ENCODE results near the gene CDKN2D. TPM values are rescaled to one million over a fixed set of nuclear protein-coding genes. Genes with fewer than 3 reads are reported as not detected.
A peak's percentile ranks its signal among the peaks of the same experiment; 100 is the strongest.
"Not testable (repeated sequence)": the region's sequence is repeated elsewhere in the genome, so short reads cannot be mapped to it uniquely, and the experiment has no call there.

The CDKN2D gene
- total RNA-seq, 2 experiments from 2014 or later, result 86.0 to 88.7 TPM

DNA sequence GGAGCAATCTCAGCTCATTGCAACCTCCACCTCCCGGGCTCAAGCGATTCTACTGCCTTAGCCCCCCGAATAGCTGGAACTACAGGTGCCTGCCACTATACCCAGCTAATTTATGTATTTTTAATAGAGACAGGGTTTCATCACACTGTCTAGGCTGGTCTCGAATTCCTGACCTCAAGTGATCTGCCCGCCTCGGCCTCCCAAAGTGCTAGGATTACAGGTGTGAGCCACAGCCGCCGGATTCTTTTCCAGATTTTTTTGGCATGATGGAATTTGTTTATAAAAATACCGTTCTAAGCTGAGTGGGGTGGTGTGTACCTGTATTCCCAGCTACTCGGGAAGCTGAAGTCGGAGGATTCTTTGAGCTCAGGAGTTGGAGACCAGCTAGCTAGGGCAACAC lies 31.1 kb downstream of the CDKN2D start:
- peaks cover 2% of the 10 kb centered on the region for H3K9me3 Mint-ChIP-seq (ENCODE audit: insufficient read depth)
- DNase-seq (no peak), ATAC-seq (no peak)
- no peak overlapping the region for H3K27ac Mint-ChIP-seq
- ChIA-PET POLR2A (no interaction called here), CTCF (interaction anchor here (0.7 to 1.0 kb wide), 3 partner anchors 15 to 59 kb away, joined by 3 to 4 read pairs (median 4); no protein-coding TSS in a partner anchor)
- H3K27me3 Mint-ChIP-seq (ENCODE audit: low read depth), result peaks cover 19% of the 10 kb centered on the region
- H3K4me3 Mint-ChIP-seq, result no peak overlapping the region
- H3K36me3 Mint-ChIP-seq (ENCODE audit: low read depth), result no peaks in the 10 kb centered on the region
- peaks cover 9% of the 10 kb centered on the region for H3K4me1 Mint-ChIP-seq (ENCODE audit: low read depth)

DNA sequence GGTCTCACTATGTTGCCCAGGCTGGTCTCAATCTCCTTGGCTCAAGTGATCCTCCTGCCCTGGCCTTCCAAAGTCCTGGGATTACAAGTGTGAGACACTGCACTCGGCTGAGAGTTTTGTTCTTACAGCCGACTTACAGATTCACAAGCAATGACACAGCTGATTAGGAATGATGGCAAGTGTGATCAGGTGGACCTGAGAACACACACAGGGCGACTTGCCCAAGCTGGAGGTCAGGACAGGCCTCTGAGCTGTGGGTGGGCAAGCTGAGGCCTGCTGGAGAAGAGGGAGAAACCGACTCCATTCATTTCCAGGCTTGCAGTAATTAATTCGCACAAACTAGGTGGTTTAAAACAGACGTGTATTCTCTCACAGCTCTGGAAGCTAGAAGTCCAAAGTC lies 33.2 kb downstream of the CDKN2D start:
- Mint-ChIP-seq H3K9me3 (ENCODE audit: insufficient read depth) (peaks cover 8% of the 10 kb centered on the region), H3K27me3 (ENCODE audit: low read depth) (peaks cover 19% of the 10 kb centered on the region), H3K27ac (no peak overlapping the region), H3K4me3 (no peak overlapping the region), H3K4me1 (ENCODE audit: low read depth) (peaks cover 9% of the 10 kb centered on the region), H3K36me3 (ENCODE audit: low read depth) (peaks cover 4% of the 10 kb centered on the region)
- POLR2A ChIA-PET, result no interaction called here
- no peak for ATAC-seq
- CTCF ChIA-PET, result interaction anchor here (1.0 to 1.2 kb wide), 3 partner anchors 10 to 46 kb away, joined by 3 read pairs; no protein-coding TSS in a partner anchor
- DNase-seq, result no peak

DNA sequence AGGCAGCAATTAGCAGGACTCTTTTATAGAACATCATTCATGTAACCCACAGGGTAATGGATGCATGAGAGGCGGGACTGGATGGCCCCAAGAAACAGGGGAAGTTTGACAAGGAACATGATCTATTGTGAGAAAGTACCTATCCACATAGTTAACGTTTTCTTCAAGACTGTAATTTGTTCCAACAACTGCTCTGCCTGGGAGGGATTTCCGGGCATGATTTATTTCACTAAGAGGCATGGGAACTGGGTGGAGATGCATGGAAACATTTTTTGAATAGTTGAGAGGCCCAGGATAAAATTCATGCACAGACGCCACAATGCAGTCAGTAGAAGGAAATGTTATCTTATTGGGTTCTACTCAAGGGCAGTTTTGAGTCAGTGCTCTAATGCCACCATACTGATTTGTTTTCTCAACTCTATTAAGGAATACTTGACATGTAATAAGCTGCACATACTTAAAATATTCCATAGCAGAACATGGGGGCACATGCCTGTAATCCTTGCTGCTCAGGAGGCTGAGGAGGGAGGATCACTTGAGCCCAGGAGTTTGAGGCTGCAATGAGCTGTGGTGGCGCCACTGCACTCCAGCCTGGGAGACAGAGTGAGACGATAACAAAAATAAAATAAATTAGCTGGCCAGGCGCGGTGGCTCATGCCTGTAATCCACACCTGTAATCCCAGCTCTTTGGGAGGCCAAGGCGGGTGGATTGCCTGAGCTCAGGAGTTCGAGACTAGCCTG lies 35.0 kb downstream of the CDKN2D start:
- peaks cover 12% of the 10 kb centered on the region for H3K27me3 Mint-ChIP-seq (ENCODE audit: low read depth)
- peaks cover 4% of the 10 kb centered on the region for H3K36me3 Mint-ChIP-seq (ENCODE audit: low read depth)
- ATAC-seq (no peak), DNase-seq (no peak)
- ChIA-PET POLR2A (no interaction called here), CTCF (no interaction called here)
- H3K9me3 Mint-ChIP-seq (ENCODE audit: insufficient read depth), result peaks cover 8% of the 10 kb centered on the region
- H3K4me3 Mint-ChIP-seq, result no peak overlapping the region
- no peak overlapping the region for H3K27ac Mint-ChIP-seq
- peaks cover 5% of the 10 kb centered on the region for H3K4me1 Mint-ChIP-seq (ENCODE audit: low read depth)

GRCh38 chr19:10532457-10532856 lies 36.3 kb downstream of the CDKN2D start:
- peaks cover 5% of the 10 kb centered on the region for H3K27me3 Mint-ChIP-seq (ENCODE audit: low read depth)
- no peak overlapping the region for H3K4me3 Mint-ChIP-seq
- H3K4me1 Mint-ChIP-seq (ENCODE audit: low read depth), result no peaks in the 10 kb centered on the region
- peaks cover 4% of the 10 kb centered on the region for H3K36me3 Mint-ChIP-seq (ENCODE audit: low read depth)
- H3K27ac Mint-ChIP-seq, result no peak overlapping the region
- no peak for DNase-seq
- ChIA-PET POLR2A (no interaction called here), CTCF (interaction anchor here (0.9 to 1.4 kb wide), 2 partner anchors 9 to 26 kb away, joined by 3 to 4 read pairs; no protein-coding TSS in a partner anchor)
- ATAC-seq, result no peak
- H3K9me3 Mint-ChIP-seq (ENCODE audit: insufficient read depth), result peaks cover 8% of the 10 kb centered on the region

DNA sequence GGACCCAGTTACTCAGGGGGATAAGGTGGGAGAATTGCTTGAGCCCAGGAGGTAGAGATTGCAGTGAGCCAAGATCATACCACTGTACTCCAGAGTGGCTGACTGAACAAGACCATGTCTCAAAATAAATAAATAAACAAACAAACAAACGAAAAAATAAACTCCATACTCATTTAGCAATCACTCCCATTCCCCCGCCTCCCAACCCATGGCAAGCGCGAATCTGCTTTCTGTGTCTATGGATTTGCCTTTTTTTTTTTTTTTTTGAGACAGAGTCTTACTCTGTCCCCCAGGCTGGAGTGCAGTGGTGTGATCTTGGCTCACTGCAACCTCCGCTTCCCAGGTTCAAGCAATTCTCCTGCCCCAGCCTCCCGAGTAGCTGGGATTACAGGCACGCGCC lies 41.9 kb downstream of the CDKN2D start:
- H3K9me3 Mint-ChIP-seq (ENCODE audit: insufficient read depth); H3K27ac Mint-ChIP-seq; H3K27me3 Mint-ChIP-seq (ENCODE audit: low read depth); DNase-seq; H3K36me3 Mint-ChIP-seq (ENCODE audit: low read depth); ATAC-seq; H3K4me3 Mint-ChIP-seq; POLR2A ChIA-PET; H3K4me1 Mint-ChIP-seq (ENCODE audit: low read depth): not testable (repeated sequence)
- CTCF ChIA-PET, result interaction anchor here (0.9 kb wide), 1 partner anchor 49 kb away, joined by 3 read pairs; no protein-coding TSS in a partner anchor

- POLR2A ChIA-PET, result no interaction called here
- peaks cover 2% of the 10 kb centered on the region for H3K27me3 Mint-ChIP-seq (ENCODE audit: low read depth)
Observed at GRCh38 chr19:10525636-10526035, 43.1 kb downstream of the CDKN2D start.

DNA sequence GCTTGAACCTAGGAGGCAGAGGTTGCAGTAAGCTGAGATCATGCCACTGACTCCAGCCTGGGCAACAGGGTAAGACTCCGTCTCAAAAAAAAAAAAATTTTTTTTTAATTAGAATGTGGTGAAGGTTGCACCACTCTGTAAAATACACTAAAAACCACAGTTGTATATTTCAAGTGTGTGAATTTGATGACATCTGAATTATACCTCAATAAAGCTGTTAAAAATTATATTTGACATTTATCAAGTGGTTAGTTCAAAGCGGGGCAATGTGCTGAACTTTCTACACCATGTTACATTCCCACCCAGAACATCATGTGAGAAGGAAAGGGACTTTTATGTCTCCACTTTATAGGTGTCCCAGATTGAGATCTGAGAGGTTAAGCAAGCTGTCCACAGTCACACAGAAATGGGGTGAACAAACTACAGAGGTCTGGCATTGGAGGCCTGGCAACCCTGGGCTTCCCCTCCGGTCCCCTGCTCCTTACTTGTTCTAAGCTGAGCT lies 45.6 kb downstream of the CDKN2D start:
- Mint-ChIP-seq H3K27me3 (ENCODE audit: low read depth) (peaks cover 18% of the 10 kb centered on the region), H3K4me1 (ENCODE audit: low read depth) (peaks cover 16% of the 10 kb centered on the region), H3K27ac (no peak overlapping the region), H3K9me3 (ENCODE audit: insufficient read depth) (no peaks in the 10 kb centered on the region), H3K36me3 (ENCODE audit: low read depth) (no peaks in the 10 kb centered on the region), H3K4me3 (no peak overlapping the region)
- ChIA-PET CTCF (interaction anchor here (0.6 to 1.1 kb wide), 4 partner anchors 15 to 49 kb away, joined by 3 to 4 read pairs (median 3); no protein-coding TSS in a partner anchor), POLR2A (no interaction called here)
- no peak for DNase-seq
- no peak for ATAC-seq

More at GRCh38 chr19:10525636-10526035, 43.1 kb downstream of the CDKN2D start:
- no peak overlapping the region for H3K27ac Mint-ChIP-seq
- no peak overlapping the region for H3K4me3 Mint-ChIP-seq
- no peaks in the 10 kb centered on the region for H3K9me3 Mint-ChIP-seq (ENCODE audit: insufficient read depth)
- ATAC-seq (no peak), DNase-seq (no peak)
- no peaks in the 10 kb centered on the region for H3K4me1 Mint-ChIP-seq (ENCODE audit: low read depth)
- CTCF ChIA-PET, result interaction anchor here (1.0 to 1.1 kb wide), 2 partner anchors 11 to 42 kb away, joined by 3 read pairs; no protein-coding TSS in a partner anchor
- no peaks in the 10 kb centered on the region for H3K36me3 Mint-ChIP-seq (ENCODE audit: low read depth)

DNA sequence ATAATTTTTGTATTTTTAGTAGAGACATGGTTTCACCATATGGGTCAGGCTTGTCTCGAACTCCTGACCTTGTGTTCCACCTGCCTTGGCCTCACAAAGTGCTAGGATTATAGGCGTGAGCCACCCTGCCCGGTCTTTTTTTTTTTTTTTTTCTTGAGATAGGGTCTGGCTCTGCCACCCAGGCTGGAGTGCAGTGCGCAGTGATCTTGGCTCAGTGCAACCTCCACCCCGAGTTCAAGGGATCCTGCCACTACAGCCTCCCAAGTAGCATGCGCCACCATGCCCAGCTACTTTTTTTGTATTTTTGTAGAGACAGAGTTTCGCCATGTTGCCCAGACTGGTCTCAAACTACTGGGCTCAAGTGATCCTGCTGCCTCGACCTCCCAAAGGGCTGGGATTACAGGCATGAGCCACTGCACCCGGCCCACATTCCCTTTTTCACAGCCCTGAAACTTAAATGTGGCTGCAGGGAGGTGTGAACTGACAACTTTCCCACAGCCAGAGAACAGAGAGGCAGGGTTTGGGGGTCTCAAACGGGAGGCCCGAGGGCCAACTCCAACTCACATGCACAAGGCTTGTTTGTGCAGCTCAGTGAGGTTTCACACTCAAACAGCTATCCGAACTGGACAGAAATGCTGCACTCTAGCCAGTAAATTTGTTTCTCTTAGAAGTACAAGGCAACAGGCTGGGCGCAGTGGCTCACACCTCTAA lies 47.2 kb downstream of the CDKN2D start:
- H3K9me3 Mint-ChIP-seq (ENCODE audit: insufficient read depth), result no peaks in the 10 kb centered on the region
- no peak overlapping the region for H3K4me3 Mint-ChIP-seq
- ATAC-seq, result no peak
- H3K27me3 Mint-ChIP-seq (ENCODE audit: low read depth), result peaks cover 26% of the 10 kb centered on the region
- ChIA-PET CTCF (interaction anchor here (0.8 to 1.1 kb wide), 3 partner anchors 16 to 20 kb away, joined by 3 to 4 read pairs (median 3); no protein-coding TSS in a partner anchor), POLR2A (interaction anchor here (0.7 kb wide), 1 partner anchor 11 kb away, joined by 3 read pairs; no protein-coding TSS in a partner anchor)
- no peak for DNase-seq
- H3K36me3 Mint-ChIP-seq (ENCODE audit: low read depth), result no peaks in the 10 kb centered on the region
- H3K4me1 Mint-ChIP-seq (ENCODE audit: low read depth), result peaks cover 25% of the 10 kb centered on the region
- H3K27ac Mint-ChIP-seq, result no peak overlapping the region

- no peaks in the 10 kb centered on the region for H3K9me3 Mint-ChIP-seq (ENCODE audit: insufficient read depth)
- no peaks in the 10 kb centered on the region for H3K36me3 Mint-ChIP-seq (ENCODE audit: low read depth)
- no peak overlapping the region for H3K27ac Mint-ChIP-seq
- ATAC-seq, result no peak
- DNase-seq, result no peak
- H3K27me3 Mint-ChIP-seq (ENCODE audit: low read depth), result peaks cover 31% of the 10 kb centered on the region
- POLR2A ChIA-PET, result no interaction called here
- no peak overlapping the region for H3K4me3 Mint-ChIP-seq
- CTCF ChIA-PET, result no interaction called here
- H3K4me1 Mint-ChIP-seq (ENCODE audit: low read depth), result peaks cover 27% of the 10 kb centered on the region
Observed at GRCh38 chr19:10520652-10521318, 48.0 kb downstream of the CDKN2D start.

- POLR2A ChIA-PET, result interaction anchor here (1.0 kb wide), 1 partner anchor 49 kb away, joined by 3 read pairs; no protein-coding TSS in a partner anchor
- DNase-seq (no peak), ATAC-seq (no peak)
- H3K36me3 Mint-ChIP-seq (ENCODE audit: low read depth), result no peaks in the 10 kb centered on the region
- H3K27ac Mint-ChIP-seq, result peak overlapping the region; percentile 32
- CTCF ChIA-PET, result interaction anchor here (0.8 kb wide), 1 partner anchor 22 kb away, joined by 3 read pairs; no protein-coding TSS in a partner anchor
- H3K27me3 Mint-ChIP-seq (ENCODE audit: low read depth), result peaks cover 42% of the 10 kb centered on the region
- no peak overlapping the region for H3K4me3 Mint-ChIP-seq
- peaks cover 35% of the 10 kb centered on the region for H3K4me1 Mint-ChIP-seq (ENCODE audit: low read depth)
- no peaks in the 10 kb centered on the region for H3K9me3 Mint-ChIP-seq (ENCODE audit: insufficient read depth)
Observed at GRCh38 chr19:10519421-10519820, 49.4 kb downstream of the CDKN2D start.

- peak overlapping the region; percentile 53 for H3K4me3 Mint-ChIP-seq
- peaks cover 39% of the 10 kb centered on the region for H3K4me1 Mint-ChIP-seq (ENCODE audit: low read depth)
- peak overlapping the region; percentile 32 for H3K27ac Mint-ChIP-seq
- DNase-seq, result no peak
- H3K36me3 Mint-ChIP-seq (ENCODE audit: low read depth), result no peaks in the 10 kb centered on the region
- ChIA-PET POLR2A (interaction anchor here (1.0 kb wide), 1 partner anchor 50 kb away, joined by 3 read pairs; no protein-coding TSS in a partner anchor), CTCF (no interaction called here)
- ATAC-seq, result no peak
- peaks cover 47% of the 10 kb centered on the region for H3K27me3 Mint-ChIP-seq (ENCODE audit: low read depth)
- H3K9me3 Mint-ChIP-seq (ENCODE audit: insufficient read depth), result no peaks in the 10 kb centered on the region
Observed at GRCh38 chr19:10518444-10519361, 50.1 kb downstream of the CDKN2D start.

All from activated CD8-positive, alpha-beta T cell treated with anti-CD3 and anti-CD28 coated beads, Interleukin-2, amount 10 ng/mL, durations not matched to agents 7 days and 5 days (primary cell).